ENCODE measurements around the gene PRPH.

DNA sequence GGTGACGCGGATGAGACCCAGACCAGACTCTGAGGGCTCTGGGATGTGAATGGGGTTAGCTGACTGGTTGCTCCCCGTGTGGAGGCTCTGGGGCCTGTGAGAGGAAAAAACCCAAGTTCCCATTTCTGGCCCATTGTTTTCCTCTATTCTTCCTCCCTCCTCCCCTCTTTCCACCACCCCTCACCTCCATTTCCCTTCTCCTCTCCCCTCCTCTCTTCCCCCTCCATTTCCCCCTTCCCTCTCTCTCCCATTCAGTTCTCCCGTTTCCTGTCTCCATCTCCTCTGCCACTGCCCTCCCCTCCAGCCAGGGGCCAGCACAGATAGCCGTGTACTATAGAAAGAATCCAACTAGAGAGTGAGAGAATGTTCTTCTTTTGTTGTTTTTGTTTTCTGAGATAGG lies 12.6 kb upstream of the PRPH start:
- TF ChIP-seq, protein P1, sequence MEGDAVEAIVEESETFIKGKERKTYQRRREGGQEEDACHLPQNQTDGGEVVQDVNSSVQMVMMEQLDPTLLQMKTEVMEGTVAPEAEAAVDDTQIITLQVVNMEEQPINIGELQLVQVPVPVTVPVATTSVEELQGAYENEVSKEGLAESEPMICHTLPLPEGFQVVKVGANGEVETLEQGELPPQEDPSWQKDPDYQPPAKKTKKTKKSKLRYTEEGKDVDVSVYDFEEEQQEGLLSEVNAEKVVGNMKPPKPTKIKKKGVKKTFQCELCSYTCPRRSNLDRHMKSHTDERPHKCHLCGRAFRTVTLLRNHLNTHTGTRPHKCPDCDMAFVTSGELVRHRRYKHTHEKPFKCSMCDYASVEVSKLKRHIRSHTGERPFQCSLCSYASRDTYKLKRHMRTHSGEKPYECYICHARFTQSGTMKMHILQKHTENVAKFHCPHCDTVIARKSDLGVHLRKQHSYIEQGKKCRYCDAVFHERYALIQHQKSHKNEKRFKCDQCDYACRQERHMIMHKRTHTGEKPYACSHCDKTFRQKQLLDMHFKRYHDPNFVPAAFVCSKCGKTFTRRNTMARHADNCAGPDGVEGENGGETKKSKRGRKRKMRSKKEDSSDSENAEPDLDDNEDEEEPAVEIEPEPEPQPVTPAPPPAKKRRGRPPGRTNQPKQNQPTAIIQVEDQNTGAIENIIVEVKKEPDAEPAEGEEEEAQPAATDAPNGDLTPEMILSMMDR (IDR thresholded peaks at IDR 0.05) = no peak
- TF ChIP-seq EZH2 (IDR thresholded peaks at IDR 0.05; ENCODE audit: borderline replicate concordance, insufficient read depth, low read depth, low read length, poor library complexity, severe bottlenecking) = no peak
